Ishikawa (cell line): ENCODE measurements around the gene VEZF1.

Source experiments
- CEBPB ChIP-seq: IDR thresholded peaks from 2 replicates; pipeline ENCODE4 v1.6.1; 2012
- CREB1 ChIP-seq: IDR thresholded peaks from 2 replicates; pipeline ENCODE4 v1.6.1; 2012; ENCODE audit warnings: low read depth
- EGR1 ChIP-seq: IDR thresholded peaks from 2 replicates; pipeline ENCODE4 v1.6.1; 2012
- EP300 ChIP-seq: IDR thresholded peaks from 2 replicates; pipeline ENCODE4 v1.6.1; 2012; ENCODE audit warnings: borderline replicate concordance
- FOXM1 ChIP-seq: IDR thresholded peaks from 2 replicates; pipeline ENCODE4 v1.6.1; 2012; ENCODE audit warnings: low read depth, borderline replicate concordance
- NFIC ChIP-seq: IDR thresholded peaks from 2 replicates; pipeline ENCODE4 v1.6.1; 2012
- RAD21 ChIP-seq: IDR thresholded peaks from 2 replicates; pipeline ENCODE4 v1.6.1; 2012; ENCODE audit warnings: low read depth
- TAF1 ChIP-seq: IDR thresholded peaks from 2 replicates; pipeline ENCODE4 v1.6.1; 2012; ENCODE audit warnings: low read depth, mild to moderate bottlenecking
- TCF12 ChIP-seq: IDR thresholded peaks from 2 replicates; pipeline ENCODE4 v1.6.1; 2012; ENCODE audit warnings: low read depth
- TEAD4 ChIP-seq: IDR thresholded peaks from 2 replicates; pipeline ENCODE4 v1.6.1; 2012
- YY1 ChIP-seq: IDR thresholded peaks from 2 replicates; pipeline ENCODE4 v1.6.1; 2012; ENCODE audit warnings: low read depth
- ZBTB7A ChIP-seq: IDR thresholded peaks from 2 replicates; pipeline ENCODE4 v1.6.1; 2012; ENCODE audit warnings: low read depth
- TF ChIP-seq, protein P1 (sequence below): IDR thresholded peaks from 2 replicates; pipeline ENCODE4 v1.6.1; 2012
- TF ChIP-seq, protein P2 (sequence below): IDR thresholded peaks from 2 replicates; pipeline ENCODE4 v1.6.1; 2012
- TF ChIP-seq, protein P3 (sequence below): IDR thresholded peaks from 2 replicates; pipeline ENCODE4 v1.6.1; 2012; ENCODE audit warnings: low read depth, mild to moderate bottlenecking

Gene VEZF1

DNA sequence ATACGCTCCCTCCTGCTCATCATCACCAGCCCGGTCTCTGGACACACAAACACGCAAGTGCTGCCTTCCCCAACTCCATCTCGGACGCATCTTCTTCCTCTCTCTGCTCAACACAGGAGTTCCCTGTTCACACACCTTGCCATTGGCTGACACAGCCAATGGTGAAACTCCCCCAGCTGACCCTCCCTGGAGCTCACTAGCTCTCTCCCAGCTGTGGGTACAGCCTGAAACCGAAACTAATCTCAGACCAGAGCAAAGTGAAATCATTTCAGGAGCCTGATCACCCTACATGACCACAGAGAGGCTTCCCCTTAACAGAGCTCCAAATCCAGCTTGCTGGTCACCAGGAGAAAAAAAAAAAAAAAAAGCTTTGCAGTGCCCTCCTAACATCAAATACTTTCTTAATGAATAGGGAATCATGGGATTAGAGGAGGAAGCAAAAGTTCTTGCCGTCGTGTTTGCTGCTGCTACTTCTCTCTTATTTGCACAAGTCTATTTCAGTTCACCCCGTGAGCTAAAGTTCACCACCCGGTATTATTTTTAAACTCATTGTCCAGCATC, 41.2 kb downstream of the VEZF1 start:
- TF ChIP-seq FOXM1: no peak
- TF ChIP-seq, protein P1, sequence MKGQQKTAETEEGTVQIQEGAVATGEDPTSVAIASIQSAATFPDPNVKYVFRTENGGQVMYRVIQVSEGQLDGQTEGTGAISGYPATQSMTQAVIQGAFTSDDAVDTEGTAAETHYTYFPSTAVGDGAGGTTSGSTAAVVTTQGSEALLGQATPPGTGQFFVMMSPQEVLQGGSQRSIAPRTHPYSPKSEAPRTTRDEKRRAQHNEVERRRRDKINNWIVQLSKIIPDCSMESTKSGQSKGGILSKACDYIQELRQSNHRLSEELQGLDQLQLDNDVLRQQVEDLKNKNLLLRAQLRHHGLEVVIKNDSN: no peak
- TF ChIP-seq EP300: no peak
- no peak for TF ChIP-seq RAD21
- no peak for TF ChIP-seq YY1
- TF ChIP-seq NFIC: no peak
- TF ChIP-seq EGR1: no peak
- TF ChIP-seq, protein P2, sequence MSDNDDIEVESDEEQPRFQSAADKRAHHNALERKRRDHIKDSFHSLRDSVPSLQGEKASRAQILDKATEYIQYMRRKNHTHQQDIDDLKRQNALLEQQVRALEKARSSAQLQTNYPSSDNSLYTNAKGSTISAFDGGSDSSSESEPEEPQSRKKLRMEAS: no peak
- no peak for TF ChIP-seq TCF12

DNA sequence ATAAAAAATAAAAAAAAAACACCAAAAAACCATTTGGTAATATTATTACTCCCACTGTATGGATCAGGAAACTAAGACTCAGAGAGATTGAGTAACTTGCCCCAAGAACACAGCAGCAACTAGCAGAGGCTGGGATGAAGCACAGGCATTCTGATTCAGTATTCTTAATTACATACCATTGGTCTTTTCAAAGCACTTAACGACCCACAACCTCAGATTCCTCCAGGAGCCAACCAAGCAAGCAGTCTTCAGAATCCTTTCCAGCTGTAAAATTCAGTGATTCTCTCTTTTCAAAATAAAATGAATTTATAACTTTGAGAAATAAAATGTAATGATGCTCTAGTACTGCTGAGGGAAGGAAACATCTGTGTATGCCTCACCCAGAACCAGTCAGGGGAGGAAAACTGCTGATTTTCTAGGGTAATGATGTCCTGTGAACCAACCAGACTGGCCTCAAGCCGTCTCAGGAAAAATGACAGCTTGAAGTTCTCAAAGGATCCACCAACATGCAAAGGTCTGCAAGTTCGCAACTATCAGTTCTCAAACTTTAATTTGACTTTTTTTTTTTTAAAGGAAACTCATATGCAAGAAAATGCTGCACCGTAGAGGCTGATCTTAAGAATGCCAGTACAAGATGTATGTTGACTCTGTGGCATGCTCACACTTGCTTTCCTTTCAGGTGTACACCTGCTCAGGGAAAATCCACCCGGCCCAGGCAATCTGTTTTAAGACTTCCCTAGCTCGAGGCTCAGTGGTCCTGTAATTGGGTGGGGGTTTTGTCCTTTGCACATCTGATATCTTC, 41.9 kb downstream of the VEZF1 start:
- TF ChIP-seq NFIC (no peak), TEAD4 (no peak), EP300 (no peak), EGR1 (no peak), RAD21 (no peak), CEBPB (no peak)
- TF ChIP-seq, protein P1: no peak

DNA sequence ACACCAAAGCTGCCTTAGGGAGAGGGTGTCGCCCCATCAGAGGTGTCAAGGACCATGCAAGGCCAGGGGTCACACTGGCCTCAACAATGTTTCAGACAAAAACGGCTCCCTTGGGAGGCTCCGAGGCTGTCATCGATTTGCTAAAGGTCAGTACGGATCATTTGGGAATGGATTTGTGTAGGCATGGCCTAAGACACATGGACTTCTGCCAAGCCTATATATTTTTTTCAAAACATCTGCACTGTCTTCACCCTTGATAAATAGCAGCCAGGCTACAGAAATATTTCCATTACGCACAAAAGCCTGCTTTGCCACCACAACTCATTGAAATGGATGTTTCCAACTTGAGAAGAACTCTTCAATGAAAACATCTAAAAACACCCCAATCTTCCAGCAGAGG, 43.1 kb downstream of the VEZF1 start:
- TF ChIP-seq YY1 (no peak), EGR1 (no peak), NFIC (no peak), TAF1 (no peak), FOXM1 (no peak), RAD21 (no peak), CEBPB (no peak), ZBTB7A (no peak), CREB1 (no peak), EP300 (no peak), TEAD4 (no peak), TCF12 (no peak)
- TF ChIP-seq, protein P3, sequence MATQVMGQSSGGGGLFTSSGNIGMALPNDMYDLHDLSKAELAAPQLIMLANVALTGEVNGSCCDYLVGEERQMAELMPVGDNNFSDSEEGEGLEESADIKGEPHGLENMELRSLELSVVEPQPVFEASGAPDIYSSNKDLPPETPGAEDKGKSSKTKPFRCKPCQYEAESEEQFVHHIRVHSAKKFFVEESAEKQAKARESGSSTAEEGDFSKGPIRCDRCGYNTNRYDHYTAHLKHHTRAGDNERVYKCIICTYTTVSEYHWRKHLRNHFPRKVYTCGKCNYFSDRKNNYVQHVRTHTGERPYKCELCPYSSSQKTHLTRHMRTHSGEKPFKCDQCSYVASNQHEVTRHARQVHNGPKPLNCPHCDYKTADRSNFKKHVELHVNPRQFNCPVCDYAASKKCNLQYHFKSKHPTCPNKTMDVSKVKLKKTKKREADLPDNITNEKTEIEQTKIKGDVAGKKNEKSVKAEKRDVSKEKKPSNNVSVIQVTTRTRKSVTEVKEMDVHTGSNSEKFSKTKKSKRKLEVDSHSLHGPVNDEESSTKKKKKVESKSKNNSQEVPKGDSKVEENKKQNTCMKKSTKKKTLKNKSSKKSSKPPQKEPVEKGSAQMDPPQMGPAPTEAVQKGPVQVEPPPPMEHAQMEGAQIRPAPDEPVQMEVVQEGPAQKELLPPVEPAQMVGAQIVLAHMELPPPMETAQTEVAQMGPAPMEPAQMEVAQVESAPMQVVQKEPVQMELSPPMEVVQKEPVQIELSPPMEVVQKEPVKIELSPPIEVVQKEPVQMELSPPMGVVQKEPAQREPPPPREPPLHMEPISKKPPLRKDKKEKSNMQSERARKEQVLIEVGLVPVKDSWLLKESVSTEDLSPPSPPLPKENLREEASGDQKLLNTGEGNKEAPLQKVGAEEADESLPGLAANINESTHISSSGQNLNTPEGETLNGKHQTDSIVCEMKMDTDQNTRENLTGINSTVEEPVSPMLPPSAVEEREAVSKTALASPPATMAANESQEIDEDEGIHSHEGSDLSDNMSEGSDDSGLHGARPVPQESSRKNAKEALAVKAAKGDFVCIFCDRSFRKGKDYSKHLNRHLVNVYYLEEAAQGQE: no peak
- TF ChIP-seq, protein P1: no peak
- TF ChIP-seq, protein P2: no peak

DNA sequence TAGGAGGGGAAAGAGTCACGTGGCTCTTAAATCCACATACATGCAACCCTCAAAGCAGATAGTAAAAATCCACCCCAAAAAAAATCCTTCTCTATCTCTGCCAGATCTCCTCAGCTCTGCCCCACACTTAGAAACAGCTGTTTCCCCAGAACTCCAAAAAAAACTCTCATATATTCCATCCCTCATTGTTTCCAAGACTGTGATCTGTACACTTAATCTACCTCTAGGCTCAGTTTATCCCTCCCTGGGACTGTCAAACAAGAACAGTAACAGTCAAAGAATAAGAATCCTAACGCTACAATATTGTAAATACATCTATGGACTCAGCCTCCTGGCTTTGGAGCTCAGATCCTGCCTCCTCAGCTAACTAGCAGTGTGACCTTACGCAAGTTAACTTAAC, 44.4 kb downstream of the VEZF1 start:
- TF ChIP-seq, protein P1: no peak
- no peak for TF ChIP-seq NFIC
- no peak for TF ChIP-seq TEAD4
- TF ChIP-seq ZBTB7A: no peak
- TF ChIP-seq, protein P2: no peak
- TF ChIP-seq YY1: no peak
- TF ChIP-seq CREB1: no peak
- no peak for TF ChIP-seq TCF12
- TF ChIP-seq TAF1: no peak
- no peak for TF ChIP-seq CEBPB
- no peak for TF ChIP-seq EP300
- TF ChIP-seq, protein P3: no peak
- no peak for TF ChIP-seq FOXM1
- no peak for TF ChIP-seq EGR1
- no peak for TF ChIP-seq RAD21
